BJ (cell line): ENCODE measurements around the gene IZUMO1. TPM values are rescaled to one million over a fixed set of nuclear protein-coding genes. Genes with fewer than 3 reads are reported as not detected.
A peak's percentile ranks its signal among the peaks of the same experiment; 100 is the strongest.

ENCODE experiments used
- CTCF ChIA-PET: fragments of 350-600 bp; formaldehyde crosslinking; extraction: SDS; loops from one replicate; lab custom pipeline; 2021; ENCODE audit warnings: antibody characterized with exemption, inconsistent platforms; lab: Yijun Ruan, JAX
- POLR2A ChIA-PET: fragments of 300-600 bp; sonication (Branson Sonifier 250); formaldehyde crosslinking; extraction: SDS; loops from one replicate; lab custom pipeline; 2021; ENCODE audit warnings: antibody characterized with exemption; lab: Charles Lee
- DNase-seq: peaks from one replicate; pipeline ENCODE4 v3.0.0-alpha.2; 2011; ENCODE audit warnings: low read depth
- H3K27me3 ChIP-seq: 2 replicates; pipeline ENCODE4 v1.6.0; 2011; ENCODE audit warnings: low read length; ENCODE audit not compliant: control insufficient read depth, insufficient read depth
- H3K36me3 ChIP-seq: 2 replicates; pipeline ENCODE4 v1.5.1; 2011; ENCODE audit warnings: low read length; ENCODE audit not compliant: control insufficient read depth, insufficient read depth
- H3K4me3 ChIP-seq: 2 replicates; pipeline ENCODE4 v1.5.1; 2011; ENCODE audit warnings: low read depth, mild to moderate bottlenecking, control low read depth, low read length
- CTCF ChIP-seq: IDR thresholded peaks from 2 replicates; pipeline ENCODE4 v1.5.1; 2011; ENCODE audit warnings: low read depth, mild to moderate bottlenecking, control low read depth, inconsistent platforms, low read length, moderate library complexity; ENCODE audit not compliant: insufficient read depth
- polyA plus RNA-seq: library from polyadenylated mRNA; depleted of rRNA; stranded (reverse); fragments of >200 nt; gene quantifications from 2 replicates; pipeline ENCODE4 v1.2.3, GENCODE V29; 2011

IZUMO1 gene
- polyA plus RNA-seq, 1 experiment: not detected

DNA sequence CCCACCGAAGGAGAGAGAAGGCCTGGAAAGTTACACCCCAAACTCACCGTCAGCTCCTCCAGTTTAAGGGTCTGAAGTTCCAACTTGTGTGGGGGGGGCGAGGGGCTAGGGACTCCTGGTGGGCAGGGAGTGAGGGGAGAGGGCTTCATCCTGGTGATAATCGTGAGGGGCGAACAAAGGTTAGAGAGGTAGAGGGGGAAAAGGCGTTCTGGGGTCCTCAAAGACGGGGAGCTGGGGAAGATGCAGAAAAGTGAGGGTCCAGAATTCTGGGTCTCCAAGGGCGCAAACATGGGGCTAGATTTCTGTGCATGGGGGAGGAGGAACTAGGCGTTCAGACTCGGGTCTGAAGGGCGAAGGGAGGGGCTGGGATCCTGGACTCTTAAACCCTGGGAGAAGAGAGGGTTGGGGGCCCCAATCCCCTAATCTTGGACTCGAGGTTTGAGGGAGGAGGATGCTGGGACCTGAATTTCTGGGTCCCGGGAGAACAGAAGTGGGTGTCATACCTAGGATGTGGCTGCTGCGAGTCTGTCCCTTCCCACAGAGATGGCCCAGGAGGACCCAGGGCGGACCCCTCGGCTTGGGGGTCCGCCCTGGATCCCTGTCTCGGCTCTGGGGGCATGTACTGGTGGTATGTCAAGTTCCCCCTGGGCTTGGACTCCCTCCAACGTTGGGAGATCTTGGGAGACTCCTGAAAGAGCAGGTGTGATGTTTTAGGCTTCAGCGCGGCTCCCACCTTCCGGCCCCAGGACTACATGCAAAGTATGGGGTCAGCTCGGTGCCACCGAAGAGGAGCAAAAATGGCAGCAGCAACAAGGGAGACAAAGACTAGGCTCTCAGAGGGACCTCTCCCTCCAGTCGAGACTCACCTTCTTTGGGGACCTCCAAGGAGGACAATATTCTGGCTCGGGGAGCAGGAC, 31.7 kb downstream of the IZUMO1 start:
- TF ChIP-seq CTCF: no peak
- ChIA-PET POLR2A (interaction anchor here (0.6 kb wide), 1 partner anchor 264 kb away, joined by 23 read pairs; no protein-coding TSS in a partner anchor), CTCF (interaction anchor here (0.6 to 4.4 kb wide), 6 partner anchors 24 to 121 kb away, joined by 3 to 22 read pairs (median 4); partner anchors contain the start of genes CA11 and HSD17B14)
- no peak for DNase-seq
- Histone ChIP-seq H3K36me3 (no peaks in the 10 kb centered on the region), H3K27me3 (no peaks in the 10 kb centered on the region), H3K4me3 (peak overlapping the region; percentile 48)

- TF ChIP-seq CTCF: no peak
- DNase-seq: peak; percentile 98
- Histone ChIP-seq H3K4me3 (peak overlapping the region; percentile 70), H3K36me3 (no peaks in the 10 kb centered on the region), H3K27me3 (no peaks in the 10 kb centered on the region)
- ChIA-PET CTCF (interaction anchor here (0.6 to 4.4 kb wide), 7 partner anchors 14 to 122 kb away, joined by 3 to 22 read pairs (median 4); partner anchors contain the start of genes CA11, FUT2 and HSD17B14), POLR2A (interaction anchor here (0.6 kb wide), 1 partner anchor 265 kb away, joined by 23 read pairs; no protein-coding TSS in a partner anchor)
Observed at GRCh38 chr19:48713864-48714755, 32.6 kb downstream of the IZUMO1 start.

DNA sequence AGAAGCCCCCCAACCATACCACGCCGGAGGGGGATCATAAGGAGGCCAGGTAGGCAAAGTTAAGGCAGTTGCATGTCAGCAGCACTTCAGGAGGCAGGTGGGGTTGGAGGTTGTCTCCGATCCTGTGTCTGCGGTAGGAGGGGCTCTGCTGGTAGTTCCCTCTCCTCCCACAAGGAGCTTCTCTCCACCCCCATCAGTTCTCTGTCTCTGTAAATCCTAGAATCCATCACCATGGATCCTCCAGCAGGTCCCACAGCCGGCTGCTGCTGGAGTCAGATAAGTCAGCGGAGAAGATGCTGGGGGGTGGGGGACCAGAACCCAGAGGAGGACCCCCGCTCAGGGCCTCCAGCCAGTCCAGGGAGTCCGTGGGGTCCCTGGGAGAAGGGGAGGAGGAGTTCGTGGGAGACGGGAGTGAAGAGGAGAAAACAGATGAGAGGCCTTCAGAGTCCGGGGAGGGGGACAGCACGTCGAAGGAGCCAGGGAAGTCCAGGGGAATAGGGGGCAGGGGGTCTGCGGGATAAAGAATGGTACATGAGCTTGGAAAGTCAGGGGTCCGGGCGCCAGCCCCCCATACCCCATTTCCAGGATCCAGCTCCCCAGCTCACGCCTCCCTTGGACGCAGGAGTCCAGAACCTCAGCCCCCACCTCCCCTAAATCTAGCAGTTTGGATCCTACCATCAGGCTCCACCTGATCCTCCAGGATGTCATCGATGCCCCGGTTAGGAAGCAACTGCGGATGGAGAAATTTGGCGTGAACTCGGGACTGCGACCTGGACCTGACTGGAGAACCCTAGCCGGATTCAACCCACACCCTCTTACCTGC, 33.5 kb downstream of the IZUMO1 start:
- H3K27me3 ChIP-seq: no peaks in the 10 kb centered on the region
- ChIA-PET POLR2A (no interaction called here), CTCF (interaction anchor here (0.8 to 4.4 kb wide), 8 partner anchors 11 to 75 kb away, joined by 3 to 22 read pairs (median 4); partner anchors contain the start of genes CA11 and FUT2)
- H3K4me3 ChIP-seq: peak overlapping the region; percentile 70
- TF ChIP-seq CTCF: peak; percentile 36
- no peaks in the 10 kb centered on the region for H3K36me3 ChIP-seq
- DNase-seq: no peak

GRCh38 chr19:48711106-48711662, 35.5 kb downstream of the IZUMO1 start:
- H3K36me3 ChIP-seq: no peaks in the 10 kb centered on the region
- H3K27me3 ChIP-seq: no peaks in the 10 kb centered on the region; the same call in 1 of the 2 replicates
- TF ChIP-seq CTCF: no peak
- CTCF ChIA-PET: interaction anchor here (4.4 kb wide), 1 partner anchor 36 kb away, joined by 22 read pairs; no protein-coding TSS in a partner anchor
- POLR2A ChIA-PET: no interaction called here
- no peak overlapping the region for H3K4me3 ChIP-seq
- no peak for DNase-seq
